ENCODE results near the gene RECQL.
"Not testable (repeated sequence)": the region's sequence is repeated elsewhere in the genome, so short reads cannot be mapped to it uniquely, and the experiment has no call there.

Gene RECQL

DNA sequence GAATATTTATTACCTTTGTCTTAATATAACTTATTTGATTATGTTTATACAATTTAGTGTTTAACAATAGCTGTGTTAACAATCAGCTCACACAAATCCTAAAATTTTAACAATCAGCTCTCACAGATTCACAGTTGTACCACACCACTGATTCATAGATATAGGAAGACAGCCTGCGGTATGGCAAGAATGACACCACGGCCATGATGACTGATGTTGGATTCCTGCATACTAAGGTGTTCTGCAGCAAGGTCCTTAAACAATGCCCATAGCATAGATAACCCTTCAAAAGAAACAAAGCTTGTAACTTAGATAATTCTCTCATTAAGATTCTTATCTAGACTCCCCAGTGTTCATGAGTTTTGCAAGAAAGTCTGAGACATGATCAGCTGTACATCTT, 67.9 kb downstream of the RECQL start:
- FAIRE-seq (no peak), DNase-seq (ENCODE audit: low spot score) (no peak)

DNA sequence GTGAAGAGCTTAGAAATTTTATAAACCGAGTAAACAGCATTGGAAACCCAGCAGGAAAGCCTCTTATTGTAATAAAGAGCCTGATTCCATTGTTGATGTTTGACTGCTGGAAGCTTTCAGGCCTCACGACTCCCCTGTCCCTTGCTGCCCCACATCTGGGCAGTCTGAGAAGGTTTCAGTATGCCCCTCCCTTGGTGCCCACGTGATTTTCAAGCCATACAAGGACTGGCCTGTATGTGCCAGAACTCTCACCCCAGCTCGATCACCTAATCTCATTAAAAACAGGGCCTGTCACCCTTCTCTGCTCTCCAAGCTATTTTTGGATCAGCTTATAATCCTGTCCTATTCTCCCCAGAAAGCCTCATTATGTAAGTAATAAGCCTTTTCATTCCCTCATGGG, 71.4 kb downstream of the RECQL start:
- DNase-seq (ENCODE audit: low spot score) (no peak), FAIRE-seq (no peak)

DNA sequence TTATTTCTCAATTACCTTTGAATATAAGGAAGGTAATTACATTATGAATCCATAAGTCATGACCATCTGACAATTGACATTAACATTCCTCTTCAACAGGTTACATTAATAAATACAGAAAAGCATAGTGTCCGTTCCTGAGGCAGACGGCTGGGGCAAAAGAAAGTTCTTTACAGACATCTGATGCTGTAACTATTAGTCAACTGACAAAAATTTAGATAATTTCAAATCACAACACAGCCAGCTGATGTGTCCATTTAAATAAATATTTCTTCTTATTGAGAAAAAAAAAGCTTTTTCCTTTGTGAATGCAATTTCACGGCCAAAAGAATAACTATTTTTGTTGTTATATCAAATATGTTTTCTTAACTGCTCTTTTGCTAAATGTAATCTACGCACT, 73.2 kb downstream of the RECQL start:
- DNase-seq (ENCODE audit: low spot score) (no peak), FAIRE-seq (no peak)

DNA sequence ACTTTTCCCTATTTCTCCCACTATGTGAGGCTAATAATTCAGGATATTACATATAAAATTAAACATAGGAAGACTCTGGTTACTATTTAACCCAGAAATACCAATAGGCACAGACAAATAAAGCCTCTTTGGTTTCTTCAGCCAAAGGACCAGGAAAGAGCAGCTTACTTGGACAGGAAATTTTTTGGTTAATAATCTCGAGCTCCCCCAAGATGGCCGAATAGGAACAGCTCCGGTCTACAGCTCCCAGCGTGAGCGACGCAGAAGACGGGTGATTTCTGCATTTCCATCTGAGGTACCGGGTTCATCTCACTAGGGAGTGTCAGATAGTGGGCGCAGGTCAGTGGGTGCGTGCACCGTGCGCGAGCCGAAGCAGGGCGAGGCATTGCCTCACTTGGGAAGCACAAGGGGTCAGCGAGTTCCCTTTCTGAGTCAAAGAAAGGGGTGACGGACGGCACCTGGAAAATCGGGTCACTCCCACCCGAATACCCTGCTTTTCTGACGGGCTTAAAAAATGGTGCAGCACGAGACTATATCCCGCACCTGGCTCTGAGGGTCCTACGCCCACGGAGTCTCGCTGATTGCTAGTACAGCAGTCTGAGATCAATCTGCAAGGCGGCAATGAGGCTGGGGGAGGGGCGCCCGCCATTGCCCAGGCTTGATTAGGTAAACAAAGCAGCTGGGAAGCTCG, 82.3 kb downstream of the RECQL start:
- DNase-seq (ENCODE audit: low spot score); FAIRE-seq: not testable (repeated sequence)
